B cell (primary cell): ENCODE results near the gene MTHFD1L. TPM values are rescaled to one million over a fixed set of nuclear protein-coding genes. Genes with fewer than 3 reads are reported as not detected.

Experiments
- ATAC-seq: fragments of 200-7000 bp; cut with Tn5 transposase; one replicate; pipeline ENCODE4 v1.10.0; 2021; ENCODE audit warnings: low read depth, mild to moderate bottlenecking, moderate number of reproducible peaks, moderate library complexity
- CTCF ChIA-PET: fragments of 350-600 bp; sonication (Branson Sonifier 250); formaldehyde crosslinking; loops from one replicate; lab custom pipeline; 2021; ENCODE audit warnings: antibody characterized with exemption, inconsistent platforms; lab: Charles Lee
- POLR2A ChIA-PET: fragments of 350-600 bp; sonication (Branson Sonifier 250); formaldehyde crosslinking; loops from one replicate; lab custom pipeline; 2021; ENCODE audit warnings: antibody characterized with exemption; lab: Charles Lee
- DNase-seq: peaks from one replicate; pipeline ENCODE4 v3.0.0; 2013
- H2AFZ ChIP-seq: 2 replicates; pipeline ENCODE4 v1.6.1; 2012; ENCODE audit warnings: mild to moderate bottlenecking, low read depth, low read length; ENCODE audit not compliant: insufficient read depth, poor library complexity, severe bottlenecking
- H3K27ac ChIP-seq, 2 donors: 1 replicate in 1 of 2; 2 replicates in 1 of 2; pipeline ENCODE4 v1.5.1; 2012 to 2013; ENCODE audit warnings: low read length in 2 of 2, mild to moderate bottlenecking in 2 of 2, moderate library complexity in 1 of 2
- H3K27me3 ChIP-seq, 4 experiments: fragments of 200-600 bp in 1 of 4; sonication (generic) in 1 of 4; replicated peaks in 1 of 4; 1 replicate in 2 of 4; 2 replicates in 2 of 4; pipeline versions ENCODE4 v1.6.1 to v1.7.0; 2013 to 2016; ENCODE audit warnings: low read length in 3 of 4, mild to moderate bottlenecking in 2 of 4, mixed read lengths in 1 of 4, moderate library complexity in 1 of 4; ENCODE audit not compliant: insufficient read depth in 4 of 4, control insufficient read depth in 3 of 4; ENCODE audit errors: control extremely low read depth in 1 of 4
- H3K36me3 ChIP-seq, 2 experiments: replicated peaks in 1 of 2; 1 replicate in 1 of 2; 2 replicates in 1 of 2; pipeline versions ENCODE4 v1.6.1 to v1.7.1; 2013; ENCODE audit warnings: low read length in 1 of 2; ENCODE audit not compliant: insufficient read depth in 2 of 2, control insufficient read depth in 1 of 2; ENCODE audit errors: control extremely low read depth in 1 of 2, extremely low read depth in 1 of 2
- H3K4me1 ChIP-seq, 2 donors: fragments of 200-600 bp in 1 of 2; sonication (generic) in 1 of 2; 1 replicate in 1 of 2; 2 replicates in 1 of 2; pipeline versions ENCODE4 v1.5.1 to v1.6.1; 2013 to 2017; ENCODE audit warnings: low read length in 2 of 2; ENCODE audit not compliant: control insufficient read depth in 2 of 2, insufficient read depth in 2 of 2
- H3K4me2 ChIP-seq: replicated peaks from 2 replicates; pipeline ENCODE3; 2012; ENCODE audit warnings: mild to moderate bottlenecking, low read depth, low read length; ENCODE audit not compliant: poor library complexity, severe bottlenecking
- H3K4me3 ChIP-seq, 5 experiments: fragments of 200-600 bp in 1 of 5; sonication (generic) in 1 of 5; 1 replicate in 3 of 5; 2 replicates in 2 of 5; pipeline versions ENCODE4 v1.5.1 to v1.7.0; 2011 to 2016; ENCODE audit warnings: low read length in 4 of 5, mild to moderate bottlenecking in 4 of 5, low read depth in 2 of 5, control low read depth in 1 of 5, moderate library complexity in 1 of 5; ENCODE audit not compliant: insufficient read depth in 1 of 5; ENCODE audit errors: control extremely low read depth in 1 of 5, extremely low read depth in 1 of 5
- H3K79me2 ChIP-seq: fragments of 200-600 bp; sonication (generic); one replicate; pipeline ENCODE4 v1.6.0; 2016; ENCODE audit warnings: low read length; ENCODE audit not compliant: control insufficient read depth, insufficient read depth
- H3K9ac ChIP-seq: fragments of 200-600 bp; sonication (generic); 2 replicates; pipeline ENCODE4 v1.6.1; 2017; ENCODE audit warnings: mild to moderate bottlenecking, low read length, moderate library complexity
- H3K9me3 ChIP-seq, 3 donors: one replicate each; pipeline versions ENCODE4 v1.6.1 to v1.7.1; 2013; ENCODE audit warnings: low read length in 2 of 3; ENCODE audit not compliant: control insufficient read depth in 2 of 3, insufficient read depth in 1 of 3; ENCODE audit errors: control extremely low read depth in 1 of 3
- H4K20me1 ChIP-seq: 2 replicates; pipeline ENCODE4 v1.6.0; 2012; ENCODE audit warnings: mild to moderate bottlenecking, low read length; ENCODE audit not compliant: insufficient read depth, control insufficient read depth, poor library complexity, severe bottlenecking
- H3K27ac Mint-ChIP-seq: one replicate; pipeline ENCODE4 v1.8.0; 2021; ENCODE audit warnings: mixed read lengths
- H3K27me3 Mint-ChIP-seq: one replicate; pipeline ENCODE4 v1.8.0; 2021; ENCODE audit warnings: mixed read lengths
- H3K4me1 Mint-ChIP-seq: one replicate; pipeline ENCODE4 v1.8.0; 2021; ENCODE audit warnings: mixed read lengths
- H3K4me3 Mint-ChIP-seq: one replicate; pipeline ENCODE4 v1.8.0; 2021; ENCODE audit warnings: mixed read lengths
- H3K9me3 Mint-ChIP-seq: one replicate; pipeline ENCODE4 v1.8.0; 2022; ENCODE audit warnings: mixed read lengths; ENCODE audit not compliant: insufficient read depth
- EZH2 ChIP-seq: IDR thresholded peaks from 2 replicates; pipeline ENCODE4 v1.6.1; 2012; ENCODE audit warnings: borderline replicate concordance, low read depth, mild to moderate bottlenecking, moderate library complexity, low read length; ENCODE audit not compliant: insufficient read depth, poor library complexity, severe bottlenecking
- WGBS: methylation state at CpG from one replicate; pipeline ENCODE4 v1.1.5; 2013; ENCODE audit warnings: missing lambda C conversion rate; ENCODE audit not compliant: insufficient coverage; 5-methylcytosine and 5-hydroxymethylcytosine counted together
- intact Hi-C: fragments of 100-400 bp; cut with micrococcal nuclease; formaldehyde crosslinking; loops from one replicate; pipeline ENCODE4 v1.10.0; 2022
- polyA plus RNA-seq: library from polyadenylated mRNA; depleted of rRNA; stranded (reverse); fragments of >200 nt; gene quantifications from 2 replicates; pipeline ENCODE4 v1.2.3, GENCODE V29; 2012
- total RNA-seq, 2 donors: library from RNA; stranded (reverse); fragments of 120-200 nt in 1 of 2; gene quantifications; 1 replicate in 1 of 2; 2 replicates in 1 of 2; pipeline versions ENCODE4 v1.2.3 to v1.2.4, GENCODE V29; 2013 to 2022
- TF ChIP-seq, protein P1 (sequence below): fragments of 200-600 bp; IDR thresholded peaks from one replicate; pipeline ENCODE4 v1.8.0; 2022; ENCODE audit warnings: antibody characterized with exemption, mild to moderate bottlenecking

MTHFD1L gene
- total and polyA plus RNA-seq, 2 donors (not counting 1 experiment from before 2014, with no cell fraction given): 2.9 to 16.1 TPM

DNA sequence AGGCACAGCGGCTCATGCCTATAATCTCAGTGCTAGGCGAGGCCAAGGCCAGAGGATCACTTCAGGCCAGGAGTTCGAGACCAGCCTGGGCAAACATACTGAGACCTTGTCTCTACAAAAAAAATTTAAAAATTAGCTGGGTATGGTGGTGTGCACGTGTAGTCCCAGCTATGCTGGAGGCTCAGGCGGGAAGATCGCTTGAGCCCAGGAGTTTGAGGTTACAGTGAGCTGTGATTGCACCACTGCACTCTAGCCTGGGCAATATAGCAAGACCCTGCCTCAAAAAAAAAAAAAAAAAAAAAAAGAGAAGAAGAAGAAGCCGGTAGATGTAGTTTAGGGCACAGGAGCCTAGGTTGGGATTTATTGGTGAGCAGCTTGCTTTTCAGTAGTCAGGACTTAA, 20.7 kb downstream of the MTHFD1L start:
- Histone ChIP-seq H3K9me3 (no peaks in the 10 kb centered on the region), H3K36me3 (peaks cover 0 to 6% of the 10 kb centered on the region in 2 experiments), H3K9ac (no peak overlapping the region), H3K4me1 (peaks cover 14% of the 10 kb centered on the region in 2 donors), H3K79me2 (no peaks in the 10 kb centered on the region), H2AFZ (no peak overlapping the region), H4K20me1 (no peaks in the 10 kb centered on the region), H3K4me2 (no peak overlapping the region), H3K4me3 (no peak overlapping the region), H3K27me3 (no peaks in the 10 kb centered on the region), H3K27ac (no peak overlapping the region)
- H3K27ac Mint-ChIP-seq: no peak overlapping the region
- H3K4me3 Mint-ChIP-seq: no peak overlapping the region
- intact Hi-C loops: no loop called here
- peaks cover 12% of the 10 kb centered on the region for H3K4me1 Mint-ChIP-seq
- 100% methylated on average over 6 of the region's 7 CpGs for WGBS
- TF ChIP-seq EZH2: no peak
- TF ChIP-seq, protein P1, sequence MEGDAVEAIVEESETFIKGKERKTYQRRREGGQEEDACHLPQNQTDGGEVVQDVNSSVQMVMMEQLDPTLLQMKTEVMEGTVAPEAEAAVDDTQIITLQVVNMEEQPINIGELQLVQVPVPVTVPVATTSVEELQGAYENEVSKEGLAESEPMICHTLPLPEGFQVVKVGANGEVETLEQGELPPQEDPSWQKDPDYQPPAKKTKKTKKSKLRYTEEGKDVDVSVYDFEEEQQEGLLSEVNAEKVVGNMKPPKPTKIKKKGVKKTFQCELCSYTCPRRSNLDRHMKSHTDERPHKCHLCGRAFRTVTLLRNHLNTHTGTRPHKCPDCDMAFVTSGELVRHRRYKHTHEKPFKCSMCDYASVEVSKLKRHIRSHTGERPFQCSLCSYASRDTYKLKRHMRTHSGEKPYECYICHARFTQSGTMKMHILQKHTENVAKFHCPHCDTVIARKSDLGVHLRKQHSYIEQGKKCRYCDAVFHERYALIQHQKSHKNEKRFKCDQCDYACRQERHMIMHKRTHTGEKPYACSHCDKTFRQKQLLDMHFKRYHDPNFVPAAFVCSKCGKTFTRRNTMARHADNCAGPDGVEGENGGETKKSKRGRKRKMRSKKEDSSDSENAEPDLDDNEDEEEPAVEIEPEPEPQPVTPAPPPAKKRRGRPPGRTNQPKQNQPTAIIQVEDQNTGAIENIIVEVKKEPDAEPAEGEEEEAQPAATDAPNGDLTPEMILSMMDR: no peak
- CTCF ChIA-PET: interaction anchor here (0.6 to 11.5 kb wide), 3 partner anchors 440 to 1857 kb away, joined by 4 to 297 read pairs (median 6); no protein-coding TSS in a partner anchor
- no peak for ATAC-seq
- H3K9me3 Mint-ChIP-seq: no peaks in the 10 kb centered on the region
- no peak for DNase-seq
- no peaks in the 10 kb centered on the region for H3K27me3 Mint-ChIP-seq
- POLR2A ChIA-PET: no interaction called here

DNA sequence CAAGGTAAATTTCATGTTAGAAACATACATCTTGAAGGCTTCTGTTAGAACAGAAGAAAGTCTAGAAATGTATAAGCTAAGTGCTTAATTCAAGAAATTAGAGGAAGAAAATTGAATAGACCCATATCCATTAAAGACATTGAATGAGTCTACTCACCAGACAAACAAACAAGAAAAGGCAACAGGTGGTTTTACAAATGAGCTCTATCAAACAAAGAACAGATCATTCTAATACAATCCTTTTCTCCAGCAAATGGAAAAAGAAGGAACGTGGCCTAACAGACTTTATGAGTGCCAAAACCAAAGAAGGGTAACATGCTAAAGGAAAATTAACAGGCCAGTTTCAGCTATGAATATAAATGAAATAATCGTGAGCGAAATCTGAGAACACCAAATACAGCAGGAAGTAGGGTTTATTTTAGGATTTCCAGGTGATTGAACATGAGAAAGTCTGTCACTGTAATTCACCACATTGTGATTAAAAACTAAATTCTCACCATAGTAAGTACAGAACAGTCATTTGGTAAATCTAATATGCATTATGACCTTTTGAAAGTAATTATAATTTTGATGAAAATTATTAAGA, 22.6 kb downstream of the MTHFD1L start:
- whole genome bisulfite sequencing: no CpG with 5 or more reads among the region's 3 CpGs
- peak overlapping the region in 2 of 5 experiments; percentile 18 to 34 for H3K4me3 ChIP-seq
- DNase-seq (no peak), ATAC-seq (no peak)
- peaks cover 14% of the 10 kb centered on the region in 2 donors for H3K4me1 ChIP-seq
- peaks cover 0 to 6% of the 10 kb centered on the region in 2 experiments for H3K36me3 ChIP-seq
- H3K4me2 ChIP-seq: peak overlapping the region; percentile 63
- ChIA-PET CTCF (interaction anchor here (1.0 to 11.5 kb wide), 2 partner anchors 438 to 447 kb away, joined by 3 to 297 read pairs; no protein-coding TSS in a partner anchor), POLR2A (no interaction called here)
- H3K27ac Mint-ChIP-seq: peak overlapping the region; percentile 65
- H4K20me1 ChIP-seq: no peaks in the 10 kb centered on the region
- H3K27me3 Mint-ChIP-seq: no peaks in the 10 kb centered on the region
- intact Hi-C loops: no loop called here
- no peaks in the 10 kb centered on the region for H3K79me2 ChIP-seq
- H3K4me1 Mint-ChIP-seq: peaks cover 15% of the 10 kb centered on the region
- H3K27ac ChIP-seq: peak overlapping the region; percentile 53 to 80
- peak overlapping the region; percentile 56 for H3K4me3 Mint-ChIP-seq
- H3K27me3 ChIP-seq: no peaks in the 10 kb centered on the region
- H3K9ac ChIP-seq: peak overlapping the region; percentile 53
- TF ChIP-seq, protein P1: no peak
- TF ChIP-seq EZH2: no peak
- no peaks in the 10 kb centered on the region for H3K9me3 Mint-ChIP-seq
- peak overlapping the region; percentile 57 for H2AFZ ChIP-seq
- H3K9me3 ChIP-seq: no peaks in the 10 kb centered on the region
